A549 (cell line): ENCODE results near the gene SYS1. TPM values are rescaled to one million over a fixed set of nuclear protein-coding genes. Genes with fewer than 3 reads are reported as not detected.

ENCODE experiments used
- ATAC-seq, 2 experiments: fragments of 200-7000 bp in 1 of 2; fragments of >200 bp in 1 of 2; cut with Nextera tagmentation in 1 of 2; cut with Tn5 transposase in 1 of 2; 3 replicates each; pipeline versions ENCODE4 v1.8.0 to v1.9.1; 2018 to 2020; ENCODE audit warnings: mild to moderate bottlenecking in 1 of 2, moderate library complexity in 1 of 2
- CTCF ChIA-PET: fragments of 300-600 bp; sonication (Branson Sonifier 250); formaldehyde crosslinking; extraction: SDS; loops from one replicate; lab custom pipeline; 2021; ENCODE audit warnings: antibody characterized with exemption, inconsistent platforms; lab: Yijun Ruan, JAX
- POLR2A ChIA-PET: fragments of 350-600 bp; formaldehyde crosslinking; extraction: SDS; loops from one replicate; lab custom pipeline; 2021; ENCODE audit warnings: antibody characterized with exemption, inconsistent platforms; lab: Yijun Ruan, JAX
- DNase-seq, 2 experiments: peaks; one replicate each; pipeline versions ENCODE4 v3.0.0 to v3.0.0-alpha.2; 2011 to 2016; ENCODE audit warnings: low read depth in 1 of 2, low spot score in 1 of 2
- FAIRE-seq: peaks from 2 replicates; lab custom pipeline; 2011; peaks lifted over from hg19 to GRCh38; lab: Jason Lieb, UNC
- H3K27ac ChIP-seq, 2 experiments: fragments of >200 bp; sonication (Bioruptor Twin); formaldehyde crosslinking; 3 replicates each; pipeline ENCODE4 v1.5.1; 2016 to 2017
- H3K4me1 ChIP-seq: fragments of >200 bp; sonication (Bioruptor Twin); formaldehyde crosslinking; 3 replicates; pipeline ENCODE4 v1.6.1; 2016
- H3K4me2 ChIP-seq: fragments of >200 bp; sonication (Bioruptor Twin); formaldehyde crosslinking; 3 replicates; pipeline ENCODE4 v1.6.1; 2016
- H3K4me3 ChIP-seq: fragments of >200 bp; sonication (Bioruptor Twin); formaldehyde crosslinking; 3 replicates; pipeline ENCODE4 v1.5.1; 2016
- H3K9me3 ChIP-seq: fragments of >200 bp; sonication (Bioruptor Twin); formaldehyde crosslinking; 3 replicates; pipeline ENCODE4 v1.6.1; 2016
- BHLHE40 ChIP-seq: IDR thresholded peaks from 2 replicates; pipeline ENCODE4 v1.6.1; 2012; ENCODE audit warnings: low read depth, low read length, inconsistent platforms
- CBX8 ChIP-seq: fragments of 200-600 bp; sonication (generic); IDR thresholded peaks from 2 replicates; pipeline ENCODE4 v1.6.1; 2016
- FOSL2 ChIP-seq, 2 experiments: fragments of 450-650 bp in 1 of 2; fragments of >200 bp in 1 of 2; sonication (Bioruptor Twin) in 1 of 2; formaldehyde crosslinking; IDR thresholded peaks; 2 replicates each; pipeline versions ENCODE4 v1.5.0 to v1.6.1; 2016 to 2020; ENCODE audit warnings: mild to moderate bottlenecking in 1 of 2, moderate library complexity in 1 of 2
- GATA3 ChIP-seq: IDR thresholded peaks from 2 replicates; pipeline ENCODE4 v1.6.1; 2012; ENCODE audit warnings: borderline replicate concordance
- HDAC2 ChIP-seq: fragments of 200-600 bp; sonication (generic); IDR thresholded peaks from 2 replicates; pipeline ENCODE4 v1.6.1; 2016
- KDM5A ChIP-seq: fragments of 200-600 bp; sonication (generic); IDR thresholded peaks from 2 replicates; pipeline ENCODE4 v1.6.1; 2016; ENCODE audit warnings: antibody characterized with exemption, mild to moderate bottlenecking
- PHF8 ChIP-seq: fragments of 200-600 bp; sonication (generic); IDR thresholded peaks from 2 replicates; pipeline ENCODE4 v1.6.1; 2016; ENCODE audit warnings: low read depth, mild to moderate bottlenecking, antibody characterized with exemption, moderate library complexity, borderline replicate concordance
- RARB ChIP-seq: fragments of 250-450 bp; sonication (Bioruptor Pico); IDR thresholded peaks from 2 replicates; pipeline ENCODE4 v1.8.0; 2021; ENCODE audit warnings: mild to moderate bottlenecking, moderate library complexity
- RNF2 ChIP-seq: fragments of 200-600 bp; sonication (generic); IDR thresholded peaks from 2 replicates; pipeline ENCODE4 v1.6.1; 2016; ENCODE audit warnings: low read depth, mild to moderate bottlenecking, antibody characterized with exemption, moderate library complexity, borderline replicate concordance
- SMC3 ChIP-seq: fragments of >200 bp; sonication (Bioruptor Twin); formaldehyde crosslinking; IDR thresholded peaks from 3 replicates; pipeline ENCODE4 v1.6.1; 2018; ENCODE audit warnings: inconsistent platforms
- TFCP2L1 ChIP-seq: fragments of 250-450 bp; sonication (Bioruptor Pico); IDR thresholded peaks from 2 replicates; pipeline ENCODE4 v1.5.0; 2021; ENCODE audit warnings: mild to moderate bottlenecking
- WGBS: methylation state at CpG from one replicate; pipeline ENCODE4 v1.1.6; 2017; ENCODE audit errors: missing lambda C conversion rate; 5-methylcytosine and 5-hydroxymethylcytosine counted together
- polyA plus RNA-seq, 4 experiments: library from polyadenylated mRNA; depleted of rRNA in 3 of 4; stranded (reverse); fragments of >200 nt; fragmentation: RNase III in 1 of 4; extraction: RNeasy Plus Mini Kit Qiagen cat#74134 plus additional on column Dnase treatment in 1 of 4; gene quantifications; 2 replicates in 3 of 4; 3 replicates in 1 of 4; pipeline ENCODE4 v1.2.3, GENCODE V29; 2011 to 2017
- TF ChIP-seq, protein P1 (sequence below): fragments of 250-450 bp; sonication (Bioruptor Pico); IDR thresholded peaks from 2 replicates; pipeline ENCODE4 v1.5.0; 2020; ENCODE audit warnings: low read depth, mild to moderate bottlenecking, moderate library complexity
- TF ChIP-seq, protein P2 (sequence below): fragments of >200 bp; sonication (Bioruptor Twin); formaldehyde crosslinking; IDR thresholded peaks from 3 replicates; pipeline ENCODE4 v1.6.1; 2016
- TF ChIP-seq, protein P3 (sequence below): IDR thresholded peaks from 2 replicates; pipeline ENCODE4 v1.6.1; 2012
- TF ChIP-seq, protein P4 (sequence below): IDR thresholded peaks from 2 replicates; pipeline ENCODE4 v1.6.1; 2012; ENCODE audit warnings: low read depth, borderline replicate concordance
- TF ChIP-seq, protein P5 (sequence below): fragments of 250-450 bp; sonication (Bioruptor Pico); IDR thresholded peaks from 2 replicates; pipeline ENCODE4 v1.5.0; 2021; ENCODE audit warnings: mild to moderate bottlenecking, moderate library complexity, borderline replicate concordance

SYS1 gene
- polyA plus RNA-seq, 2 of the 4 experiments (the other 2 are of a cell fraction): 20.2 to 27.6 TPM

DNA sequence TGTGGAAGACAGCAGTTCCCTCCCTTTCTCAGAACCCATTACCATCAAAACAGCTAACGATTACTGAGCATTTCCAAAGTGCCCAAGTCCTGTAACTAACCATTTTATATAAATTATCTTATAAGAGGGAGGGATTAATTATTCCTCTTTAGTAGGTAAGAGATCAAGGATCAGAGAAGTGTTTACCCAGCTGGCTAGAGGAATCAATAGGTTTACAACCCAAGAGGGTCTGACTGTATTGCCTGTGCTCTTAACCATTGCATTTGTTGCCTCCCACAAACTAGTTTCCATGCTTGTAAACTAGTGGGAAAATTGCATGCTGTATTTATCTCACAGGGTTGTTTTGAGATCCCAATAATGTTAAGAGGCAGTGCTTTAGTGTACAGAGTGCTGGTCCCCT is 41.5 kb downstream of the SYS1 start:
- Histone ChIP-seq H3K4me1 (peaks cover 4% of the 10 kb centered on the region; the same call in 1 of the 3 replicates), H3K4me3 (no peak overlapping the region), H3K9me3 (peaks cover 21% of the 10 kb centered on the region), H3K27ac (no peak overlapping the region), H3K4me2 (no peak overlapping the region)
- ChIA-PET CTCF (interaction anchor here (1.0 to 6.9 kb wide), 5 partner anchors 17 to 367 kb away, joined by 3 to 56 read pairs (median 4); no protein-coding TSS in a partner anchor), POLR2A (interaction anchor here (1.2 kb wide), 1 partner anchor 11 kb away, joined by 3 read pairs; the partner anchor contains the start of gene PIGT)
- no peak for FAIRE-seq
- DNase-seq: no peak
- 74% methylated on average over 1 of the region's 1 CpG for WGBS
- ATAC-seq: no peak
- TF ChIP-seq, protein P1, sequence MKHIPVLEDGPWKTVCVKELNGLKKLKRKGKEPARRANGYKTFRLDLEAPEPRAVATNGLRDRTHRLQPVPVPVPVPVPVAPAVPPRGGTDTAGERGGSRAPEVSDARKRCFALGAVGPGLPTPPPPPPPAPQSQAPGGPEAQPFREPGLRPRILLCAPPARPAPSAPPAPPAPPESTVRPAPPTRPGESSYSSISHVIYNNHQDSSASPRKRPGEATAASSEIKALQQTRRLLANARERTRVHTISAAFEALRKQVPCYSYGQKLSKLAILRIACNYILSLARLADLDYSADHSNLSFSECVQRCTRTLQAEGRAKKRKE (CRISPR knock-in tag): no peak
- TF ChIP-seq RARB (CRISPR knock-in tag) (no peak), KDM5A (no peak), GATA3 (no peak), BHLHE40 (no peak), SMC3 (no peak)
- TF ChIP-seq, all 56 proteins: peak for 0

DNA sequence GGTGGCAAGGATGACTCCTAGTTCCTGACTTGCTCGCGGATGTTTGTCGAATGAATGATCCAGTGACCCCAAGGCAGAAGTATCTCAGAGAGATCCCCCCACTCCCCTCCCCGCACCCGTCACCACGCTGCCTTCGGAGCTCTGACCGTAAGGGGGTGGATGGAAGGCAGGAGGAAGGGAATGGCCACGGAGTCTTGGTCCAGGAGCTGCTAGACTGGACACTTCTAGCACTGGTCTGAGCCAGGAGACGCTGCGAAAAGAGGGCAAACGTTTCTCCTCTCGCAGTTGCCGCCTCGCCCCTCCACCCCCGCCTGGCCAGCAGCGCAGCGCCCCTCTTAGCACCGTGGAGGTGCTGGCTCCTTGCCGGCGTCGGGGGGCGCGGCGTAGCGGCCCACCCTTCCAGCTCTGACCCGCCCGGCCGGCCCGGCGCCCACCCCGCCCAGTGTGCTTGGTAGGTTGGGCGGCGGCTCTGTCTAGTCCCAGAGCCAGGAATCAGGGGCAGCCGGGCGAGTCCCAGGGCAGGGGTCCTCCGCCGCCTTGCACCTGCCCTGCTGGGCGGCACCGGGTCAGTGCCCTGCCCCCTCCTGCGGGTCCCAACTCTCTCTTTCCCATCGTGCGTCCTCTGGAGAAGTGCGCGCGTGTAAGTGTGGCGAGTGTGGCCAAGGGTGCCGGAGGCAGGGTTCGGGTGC is 42.8 kb downstream of the SYS1 start:
- TF ChIP-seq PHF8 (peak; percentile 21; the same call in 1 of the 2 replicates), HDAC2 (peak; percentile 88), CBX8 (no peak), GATA3 (no peak), RNF2 (0 out of 2 replicates have a peak, but pooled peaks have one; percentile 56)
- TF ChIP-seq, protein P2, sequence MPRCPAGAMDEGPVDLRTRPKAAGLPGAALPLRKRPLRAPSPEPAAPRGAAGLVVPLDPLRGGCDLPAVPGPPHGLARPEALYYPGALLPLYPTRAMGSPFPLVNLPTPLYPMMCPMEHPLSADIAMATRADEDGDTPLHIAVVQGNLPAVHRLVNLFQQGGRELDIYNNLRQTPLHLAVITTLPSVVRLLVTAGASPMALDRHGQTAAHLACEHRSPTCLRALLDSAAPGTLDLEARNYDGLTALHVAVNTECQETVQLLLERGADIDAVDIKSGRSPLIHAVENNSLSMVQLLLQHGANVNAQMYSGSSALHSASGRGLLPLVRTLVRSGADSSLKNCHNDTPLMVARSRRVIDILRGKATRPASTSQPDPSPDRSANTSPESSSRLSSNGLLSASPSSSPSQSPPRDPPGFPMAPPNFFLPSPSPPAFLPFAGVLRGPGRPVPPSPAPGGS: no peak
- no peak for DNase-seq
- peak; percentile 67 to 76 for ATAC-seq
- peaks cover 9% of the 10 kb centered on the region for H3K9me3 ChIP-seq
- ChIA-PET CTCF (interaction anchor here (0.6 to 6.9 kb wide), 7 partner anchors 12 to 366 kb away, joined by 3 to 56 read pairs (median 4); partner anchors contain the start of gene SYS1), POLR2A (interaction anchor here (0.6 to 1.0 kb wide), 4 partner anchors 13 to 58 kb away, joined by 4 read pairs; partner anchors contain the start of gene SYS1)
- 12% methylated on average over 33 of the region's 49 CpGs for WGBS
- H3K27ac ChIP-seq: peak overlapping the region; percentile 83 to 91
- peaks cover 4% of the 10 kb centered on the region; the same call in 1 of the 3 replicates for H3K4me1 ChIP-seq
- H3K4me2 ChIP-seq: peak overlapping the region; percentile 100
- peak overlapping the region; percentile 96 for H3K4me3 ChIP-seq
- FAIRE-seq: no peak

DNA sequence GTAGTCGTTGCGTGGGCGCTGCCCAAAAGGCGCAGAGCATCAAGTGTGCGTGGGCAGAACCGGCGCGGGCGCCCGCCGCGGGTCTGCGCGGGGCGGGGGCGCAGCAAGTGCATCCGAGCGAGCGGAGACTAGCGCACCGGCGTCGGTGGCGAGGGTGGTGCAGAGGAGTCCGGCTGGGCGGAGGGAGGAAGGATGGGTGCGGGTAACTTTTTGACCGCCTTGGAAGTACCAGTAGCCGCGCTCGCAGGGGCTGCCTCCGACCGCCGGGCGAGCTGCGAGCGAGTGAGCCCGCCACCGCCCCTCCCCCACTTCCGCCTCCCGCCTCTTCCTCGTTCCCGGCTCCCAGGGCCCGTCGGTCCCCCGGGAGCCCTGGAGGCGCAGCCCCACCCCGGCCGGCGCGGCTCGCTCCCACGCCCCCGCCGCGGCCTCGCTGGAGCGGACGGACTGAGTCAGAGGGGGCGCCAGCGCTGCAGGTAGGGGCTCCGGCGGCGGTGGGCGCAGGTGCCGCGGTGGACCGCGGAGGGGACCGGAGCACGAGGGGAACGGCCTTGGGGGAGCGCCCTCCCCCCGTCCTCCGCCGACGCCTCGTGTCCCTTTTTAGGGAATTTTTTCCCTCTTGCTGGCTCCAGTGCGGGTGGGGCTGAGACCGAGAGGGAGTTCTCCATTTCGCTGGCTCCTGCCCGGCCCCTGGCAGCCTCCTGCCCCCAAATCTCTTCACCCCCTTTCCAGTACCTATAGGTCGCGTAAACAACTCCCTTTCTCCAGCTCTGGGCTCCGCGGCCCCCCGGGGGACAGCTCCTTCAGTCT is 43.5 kb downstream of the SYS1 start:
- peak overlapping the region; percentile 96 for H3K4me3 ChIP-seq
- peak overlapping the region; percentile 100 for H3K4me2 ChIP-seq
- 10% methylated on average over 43 of the region's 87 CpGs for WGBS
- DNase-seq (peak in 1 of 2 experiments; percentile 25), ATAC-seq (peak; percentile 48 to 75; a peak in 5 of 6 replicates)
- TF ChIP-seq, protein P3, sequence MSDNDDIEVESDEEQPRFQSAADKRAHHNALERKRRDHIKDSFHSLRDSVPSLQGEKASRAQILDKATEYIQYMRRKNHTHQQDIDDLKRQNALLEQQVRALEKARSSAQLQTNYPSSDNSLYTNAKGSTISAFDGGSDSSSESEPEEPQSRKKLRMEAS: peak; percentile 12; the same call in 1 of the 2 replicates
- TF ChIP-seq, protein P4, sequence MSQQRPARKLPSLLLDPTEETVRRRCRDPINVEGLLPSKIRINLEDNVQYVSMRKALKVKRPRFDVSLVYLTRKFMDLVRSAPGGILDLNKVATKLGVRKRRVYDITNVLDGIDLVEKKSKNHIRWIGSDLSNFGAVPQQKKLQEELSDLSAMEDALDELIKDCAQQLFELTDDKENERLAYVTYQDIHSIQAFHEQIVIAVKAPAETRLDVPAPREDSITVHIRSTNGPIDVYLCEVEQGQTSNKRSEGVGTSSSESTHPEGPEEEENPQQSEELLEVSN: peak; percentile 33; the same call in 1 of the 2 replicates
- TF ChIP-seq, protein P5, sequence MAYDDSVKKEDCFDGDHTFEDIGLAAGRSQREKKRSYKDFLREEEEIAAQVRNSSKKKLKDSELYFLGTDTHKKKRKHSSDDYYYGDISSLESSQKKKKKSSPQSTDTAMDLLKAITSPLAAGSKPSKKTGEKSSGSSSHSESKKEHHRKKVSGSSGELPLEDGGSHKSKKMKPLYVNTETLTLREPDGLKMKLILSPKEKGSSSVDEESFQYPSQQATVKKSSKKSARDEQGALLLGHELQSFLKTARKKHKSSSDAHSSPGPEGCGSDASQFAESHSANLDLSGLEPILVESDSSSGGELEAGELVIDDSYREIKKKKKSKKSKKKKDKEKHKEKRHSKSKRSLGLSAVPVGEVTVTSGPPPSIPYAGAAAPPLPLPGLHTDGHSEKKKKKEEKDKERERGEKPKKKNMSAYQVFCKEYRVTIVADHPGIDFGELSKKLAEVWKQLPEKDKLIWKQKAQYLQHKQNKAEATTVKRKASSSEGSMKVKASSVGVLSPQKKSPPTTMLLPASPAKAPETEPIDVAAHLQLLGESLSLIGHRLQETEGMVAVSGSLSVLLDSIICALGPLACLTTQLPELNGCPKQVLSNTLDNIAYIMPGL (CRISPR knock-in tag): no peak
- TF ChIP-seq FOSL2 (IDR thresholded peaks at IDR 0.05) (no peak), FOSL2 (CRISPR knock-in tag; IDR thresholded peaks at IDR 0.05) (0 out of 2 replicates have a peak, but pooled peaks have one; percentile 13), TFCP2L1 (CRISPR knock-in tag) (no peak)
- TF ChIP-seq, all 56 proteins: peak for 3
- Histone ChIP-seq H3K9me3 (0 out of 3 replicates have a peak, but pooled peaks cover 1% of the 10 kb centered on the region), H3K4me1 (peaks cover 4% of the 10 kb centered on the region; the same call in 1 of the 3 replicates), H3K27ac (peak overlapping the region; percentile 83 to 91)
- ChIA-PET POLR2A (interaction anchor here (0.6 to 1.8 kb wide), 3 partner anchors 10 to 59 kb away, joined by 4 to 15 read pairs (median 4); partner anchors contain the start of gene PIGT), CTCF (interaction anchor here (0.6 to 6.9 kb wide), 10 partner anchors 10 to 365 kb away, joined by 3 to 56 read pairs (median 4); partner anchors contain the start of gene SYS1)
- FAIRE-seq: no peak
